ENCODE measurements around the gene GOLGA8H.
"Not testable (repeated sequence)": the region's sequence is repeated elsewhere in the genome, so short reads cannot be mapped to it uniquely, and the experiment has no call there.

Gene GOLGA8H

DNA sequence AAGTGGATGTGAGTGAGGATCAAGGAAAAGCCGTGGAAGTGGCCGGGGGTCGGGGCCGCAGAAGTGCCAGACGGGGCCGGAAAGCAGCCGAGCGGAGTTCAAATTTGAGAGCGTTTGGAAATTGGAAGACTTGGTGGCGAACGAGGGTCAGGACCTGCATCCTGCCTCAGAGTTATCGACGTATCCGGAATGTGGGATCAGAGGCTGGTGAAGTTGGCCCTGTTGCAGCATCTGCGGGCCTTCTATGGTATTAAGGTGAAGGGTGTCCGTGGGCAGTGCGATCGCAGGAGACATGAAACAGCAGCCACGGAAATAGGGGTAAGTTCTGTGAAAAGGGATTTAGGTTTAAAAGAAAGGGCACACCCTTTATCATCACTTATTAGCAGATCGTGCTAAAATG lies 22.8 kb downstream of the GOLGA8H start:
- not testable (repeated sequence) for H3K27ac ChIP-seq (ENCODE audit: insufficient read depth, low read depth, low read length, poor library complexity, severe bottlenecking); H3K9me3 ChIP-seq (ENCODE audit: control insufficient read depth, low read length); H3K36me3 ChIP-seq (ENCODE audit: control insufficient read depth, insufficient read depth, low read length); H3K27me3 ChIP-seq (ENCODE audit: control insufficient read depth, insufficient read depth, low read length, poor library complexity, severe bottlenecking); H3K4me1 ChIP-seq (ENCODE audit: control insufficient read depth, insufficient read depth, low read length)
- H3K4me3 ChIP-seq (ENCODE audit: insufficient read depth, low read depth, low read length) = peak overlapping the region; percentile 62
- WGBS, 2 experiments = 0 to 1% methylated on average over 7 to 10 of the region's 20 CpGs

- WGBS, 2 experiments = 97 to 98% methylated on average over 5 of the region's 5 CpGs
- Histone ChIP-seq H3K27me3 (ENCODE audit: control insufficient read depth, insufficient read depth, low read length, poor library complexity, severe bottlenecking) (no peaks in the 10 kb centered on the region), H3K27ac (ENCODE audit: insufficient read depth, low read depth, low read length, poor library complexity, severe bottlenecking) (no peak overlapping the region), H3K9me3 (ENCODE audit: control insufficient read depth, low read length) (no peaks in the 10 kb centered on the region), H3K4me3 (ENCODE audit: insufficient read depth, low read depth, low read length) (no peak overlapping the region), H3K4me1 (ENCODE audit: control insufficient read depth, insufficient read depth, low read length) (no peaks in the 10 kb centered on the region), H3K36me3 (ENCODE audit: control insufficient read depth, insufficient read depth, low read length) (peaks cover 5% of the 10 kb centered on the region)
Measured at GRCh38 chr15:30650012-30650929, 46.4 kb downstream of the GOLGA8H start.

DNA sequence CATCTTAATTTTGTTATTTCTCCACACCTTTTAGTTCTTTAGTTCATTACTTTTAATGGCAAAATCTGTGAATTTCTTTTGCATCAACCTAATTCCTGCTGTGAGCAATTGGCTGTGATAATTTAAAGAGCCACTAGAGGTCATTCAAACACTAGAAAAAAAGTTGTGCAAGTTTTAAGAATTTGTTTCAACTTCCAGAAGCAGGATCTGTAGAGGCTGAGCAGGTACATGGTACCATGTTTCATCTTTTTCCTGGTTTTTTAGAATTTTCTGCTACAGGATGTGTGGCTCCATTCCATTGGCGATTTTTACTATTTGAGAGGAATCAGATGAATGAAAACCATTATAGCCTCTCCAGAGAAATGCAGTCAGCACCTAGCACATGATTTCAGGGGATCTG lies 57.3 kb downstream of the GOLGA8H start:
- H3K36me3 ChIP-seq (ENCODE audit: control insufficient read depth, insufficient read depth, low read length); H3K9me3 ChIP-seq (ENCODE audit: control insufficient read depth, low read length); H3K4me1 ChIP-seq (ENCODE audit: control insufficient read depth, insufficient read depth, low read length); H3K27me3 ChIP-seq (ENCODE audit: control insufficient read depth, insufficient read depth, low read length, poor library complexity, severe bottlenecking); H3K4me3 ChIP-seq (ENCODE audit: insufficient read depth, low read depth, low read length); H3K27ac ChIP-seq (ENCODE audit: insufficient read depth, low read depth, low read length, poor library complexity, severe bottlenecking): not testable (repeated sequence)
- WGBS, 2 experiments = 81 to 88% methylated on average over 1 of the region's 1 CpG

Measured in ectodermal cell (in vitro differentiated cells).